ENCODE results near the gene TST. TPM values are rescaled to one million over a fixed set of nuclear protein-coding genes. Genes with fewer than 3 reads are reported as not detected.

Gene TST
- total and polyA plus RNA-seq, 2 donors (not counting 3 experiments of a cell fraction or from before 2014, with no cell fraction given) = 39.2 to 95.1 TPM

DNA sequence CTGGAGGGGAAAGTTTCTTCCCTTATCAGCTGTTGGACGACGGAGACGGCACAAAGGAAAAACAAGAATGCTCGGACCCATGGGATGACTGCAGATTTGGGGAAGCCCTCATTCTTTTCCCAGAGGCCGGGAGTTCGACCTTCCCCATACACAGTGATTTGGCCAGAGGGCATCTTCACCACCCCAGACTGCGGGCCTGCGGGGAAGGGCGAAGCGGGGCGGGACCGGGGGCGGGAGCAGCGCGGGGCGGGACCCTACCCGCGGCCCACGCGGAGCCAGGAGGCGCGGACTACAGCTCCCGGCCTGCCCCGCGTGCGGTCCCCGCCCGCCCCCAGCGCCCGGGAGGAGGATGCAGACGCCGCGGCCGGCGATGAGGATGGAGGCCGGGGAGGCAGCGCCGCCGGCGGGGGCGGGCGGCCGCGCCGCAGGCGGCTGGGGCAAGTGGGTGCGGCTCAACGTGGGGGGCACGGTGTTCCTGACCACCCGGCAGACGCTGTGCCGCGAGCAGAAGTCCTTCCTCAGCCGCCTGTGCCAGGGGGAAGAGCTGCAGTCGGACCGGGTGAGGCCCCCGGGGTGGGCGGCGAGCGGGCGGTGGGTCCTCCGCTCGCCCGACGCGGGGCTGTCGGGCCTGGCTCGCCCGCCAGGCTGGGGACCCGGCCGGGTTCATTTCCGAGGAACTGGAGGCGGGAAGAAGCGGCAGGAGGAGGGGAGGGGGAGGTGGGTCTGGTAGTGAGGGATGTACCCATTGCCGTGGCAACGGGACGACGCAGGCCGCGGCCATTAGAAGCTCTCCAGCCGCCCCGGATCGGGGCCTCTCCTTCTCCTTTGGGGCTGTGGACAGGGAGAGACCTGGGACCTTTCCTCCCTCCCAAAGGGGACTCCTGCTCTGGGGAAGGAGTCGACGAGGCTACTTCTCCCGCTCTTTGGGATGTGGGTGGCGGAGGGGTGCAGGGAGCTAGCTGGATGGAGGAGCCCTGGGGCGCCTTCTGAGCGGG is 32.4 kb upstream of the TST start, which contains the start of gene KCTD17:
KCTD17 (plus strand) TSS at position 352 of the 995 bp plus-strand sequence; CDS start at position 371, 19 bp downstream.
- Histone ChIP-seq H3K4me3 (replicated peaks in 1 of 3; ENCODE audit: insufficient read depth in 1 of 3, low read depth in 1 of 3, low read length in 3 of 3) (peak within 1 kb of the TSS; percentile 44 to 75 (median 46)), H3K27ac (ENCODE audit: insufficient read depth, low read depth, low read length) (peak within 1 kb of the TSS; percentile 8), H3K27me3 (ENCODE audit: control insufficient read depth in 2 of 2, insufficient read depth in 2 of 2, low read length in 2 of 2) (no peaks in the 10 kb centered on the region), H3K79me2 (ENCODE audit: control insufficient read depth, insufficient read depth, low read length) (peaks cover 3% of the 10 kb centered on the region), H3K4me1 (ENCODE audit: control insufficient read depth, extremely low read depth, insufficient read depth, low read length) (peaks cover 7% of the 10 kb centered on the region), H3K9ac (replicated peaks; ENCODE audit: extremely low read depth, insufficient read depth, low read length) (peak within 1 kb of the TSS; percentile 34), H4K20me1 (replicated peaks; ENCODE audit: control insufficient read depth, extremely low read depth, insufficient read depth, low read length) (no peaks in the 10 kb centered on the region), H3K9me3 (replicated peaks; ENCODE audit: control insufficient read depth, insufficient read depth, low read length) (no peaks in the 10 kb centered on the region), H3K36me3 (ENCODE audit: control insufficient read depth in 2 of 2, extremely low read depth in 1 of 2, insufficient read depth in 2 of 2, low read length in 2 of 2) (peaks cover 0 to 17% of the 10 kb centered on the region in 2 experiments), H3K4me2 (ENCODE audit: insufficient read depth, low read length) (peak within 1 kb of the TSS; percentile 77), H2AFZ (ENCODE audit: low read depth, low read length) (peak within 1 kb of the TSS; percentile 82), H3K9me1 (replicated peaks; ENCODE audit: control insufficient read depth, extremely low read depth, insufficient read depth, low read length) (no peaks in the 10 kb centered on the region)
- POLR2A ChIA-PET = no interaction called here
- dilution Hi-C loops (cut with MboI; ENCODE audit: extremely low pct_ligation_motif_present, low sequenced_read_pairs) (no loop called here), intact Hi-C loops (cut with micrococcal nuclease) (no loop called here)
- TF ChIP-seq EZH2 (IDR thresholded peaks at IDR 0.05; ENCODE audit: borderline replicate concordance, low read depth, low read length, severe bottlenecking) (no peak), FOS (IDR thresholded peaks at IDR 0.05; ENCODE audit: borderline replicate concordance, insufficient read depth, low read length) (no peak), GATA2 (IDR thresholded peaks at IDR 0.05; ENCODE audit: insufficient read depth, insufficient read length, low read depth, low read length) (no peak), POLR2A (IDR thresholded peaks at IDR 0.05; ENCODE audit: low read depth, low read length) (peak; percentile 69), MYC (IDR thresholded peaks at IDR 0.05; ENCODE audit: low read depth, low read length) (no peak), POLR2AphosphoS5 (IDR thresholded peaks at IDR 0.05; ENCODE audit: insufficient read depth, low read depth, low read length) (peak; percentile 68), JUN (IDR thresholded peaks at IDR 0.05; ENCODE audit: borderline replicate concordance, insufficient read depth, insufficient read length, low read depth) (no peak)
- TF ChIP-seq, protein P1, sequence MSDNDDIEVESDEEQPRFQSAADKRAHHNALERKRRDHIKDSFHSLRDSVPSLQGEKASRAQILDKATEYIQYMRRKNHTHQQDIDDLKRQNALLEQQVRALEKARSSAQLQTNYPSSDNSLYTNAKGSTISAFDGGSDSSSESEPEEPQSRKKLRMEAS (IDR thresholded peaks at IDR 0.05; ENCODE audit: insufficient read depth, insufficient read length) = no peak
- peak; percentile 88 for FAIRE-seq
- CTCF ChIA-PET = interaction anchor here (0.6 to 1.8 kb wide), 12 partner anchors 8 to 505 kb away, joined by 3 to 8 read pairs (median 5); partner anchors contain the start of gene TST
- peak; percentile 64 for DNase-seq (ENCODE audit: low read depth, low spot score)
- no TSS peak for BruUV-seq (replicated peaks)
